HCT116 (cell line): Measurements from ENCODE around the gene RAET1L. TPM values are rescaled to one million over a fixed set of nuclear protein-coding genes. Genes with fewer than 3 reads are reported as not detected.

Experiments used
- ATAC-seq: fragments of 200-7000 bp; cut with Tn5 transposase; 2 replicates; pipeline ENCODE4 v1.9.1; 2020; ENCODE audit warnings: mild to moderate bottlenecking, moderate library complexity
- BruUV-seq: library from RNA; stranded (reverse); fragments of 400-500 nt; replicated peaks from 2 replicates; lab custom pipeline; 2021; lab: Mats Ljungman, UMichigan
- CTCF ChIA-PET: fragments of 300-600 bp; sonication (Branson Sonifier 250); formaldehyde crosslinking; loops from one replicate; lab custom pipeline; 2021; ENCODE audit warnings: antibody characterized with exemption; lab: Charles Lee
- POLR2A ChIA-PET: fragments of 300-600, 350-600 bp; sonication (Branson Sonifier 250); formaldehyde crosslinking; loops from one replicate; lab custom pipeline; 2021; ENCODE audit warnings: antibody characterized with exemption; lab: Charles Lee
- RAD21 ChIA-PET, 2 experiments: fragments of 300-600 bp; sonication (Branson Sonifier 250); formaldehyde crosslinking; loops; one replicate each; lab custom pipeline; 2023; ENCODE audit warnings: low total read pairs in 2 of 2; ENCODE audit not compliant: uncharacterized antibody in 2 of 2, unreplicated experiment in 2 of 2, low non-redundant PET in 1 of 2; lab: Charles Lee
- DNase-seq: peaks from one replicate; pipeline ENCODE4 v3.0.0-alpha.2; 2010; ENCODE audit warnings: low read depth, low spot score
- H2AFZ ChIP-seq: fragments of 200-600 bp; shearing (Covaris generic), sonication (generic); 2 replicates; pipeline ENCODE4 v1.6.1; 2017; ENCODE audit warnings: low read depth, mixed run types, mixed read lengths, antibody characterized with exemption, low read length; ENCODE audit not compliant: poor library complexity, severe bottlenecking
- H3K27ac ChIP-seq: 2 replicates; pipeline ENCODE4 v1.5.1; 2012; ENCODE audit warnings: low read depth, low read length
- H3K27me3 ChIP-seq: fragments of 200-600 bp; sonication (generic); 2 replicates; pipeline ENCODE4 v1.6.1; 2016; ENCODE audit warnings: mixed run types, low read length, mixed read lengths; ENCODE audit not compliant: insufficient read depth
- H3K36me3 ChIP-seq, 2 experiments: fragments of 200-500 bp in 1 of 2; fragments of 200-600 bp in 1 of 2; sonication (Bioruptor generic) in 1 of 2; sonication (generic) in 1 of 2; 2 replicates each; pipeline versions ENCODE4 v1.5.1 to v1.6.1; 2014 to 2016; ENCODE audit warnings: low read length in 2 of 2, inconsistent platforms in 1 of 2, mixed read lengths in 1 of 2, mixed run types in 1 of 2; ENCODE audit not compliant: insufficient read depth in 2 of 2, control insufficient read depth in 1 of 2
- H3K4me1 ChIP-seq, 2 experiments: fragments of 200-600 bp in 1 of 2; sonication (generic) in 1 of 2; 2 replicates each; pipeline versions ENCODE4 v1.5.1 to v1.6.1; 2012 to 2017; ENCODE audit warnings: low read length in 2 of 2, inconsistent platforms in 1 of 2, mild to moderate bottlenecking in 1 of 2, mixed read lengths in 1 of 2, mixed run types in 1 of 2, moderate library complexity in 1 of 2; ENCODE audit not compliant: insufficient read depth in 2 of 2, control insufficient read depth in 1 of 2
- H3K4me2 ChIP-seq: fragments of 200-600 bp; sonication (generic); 2 replicates; pipeline ENCODE4 v1.6.1; 2017; ENCODE audit warnings: mixed run types, low read length, mixed read lengths
- H3K4me3 ChIP-seq, 2 experiments: fragments of 200-600 bp in 1 of 2; sonication (generic) in 1 of 2; replicated peaks in 1 of 2; 2 replicates each; pipeline ENCODE4 v1.5.1; 2011 to 2016; ENCODE audit warnings: low read length in 2 of 2, control low read depth in 1 of 2, low read depth in 1 of 2, mild to moderate bottlenecking in 1 of 2, mixed read lengths in 1 of 2, mixed run types in 1 of 2
- H3K79me2 ChIP-seq: fragments of 200-600 bp; sonication (generic); 2 replicates; pipeline ENCODE4 v1.6.1; 2017; ENCODE audit warnings: mild to moderate bottlenecking, mixed run types, low read length, moderate library complexity, mixed read lengths; ENCODE audit not compliant: insufficient read depth
- H3K9ac ChIP-seq: fragments of 200-600 bp; sonication (generic); 2 replicates; pipeline ENCODE4 v1.6.1; 2016; ENCODE audit warnings: low read length, mixed read lengths
- H3K9me2 ChIP-seq: fragments of 200-600 bp; sonication (generic), shearing (Covaris generic); 2 replicates; pipeline ENCODE4 v1.6.1; 2017; ENCODE audit warnings: mixed run types, mild to moderate bottlenecking, moderate library complexity; ENCODE audit not compliant: insufficient read depth
- H3K9me3 ChIP-seq, 2 experiments: fragments of 200-500 bp in 1 of 2; fragments of 200-600 bp in 1 of 2; sonication (Bioruptor generic) in 1 of 2; sonication (generic) in 1 of 2; 2 replicates each; pipeline ENCODE4 v1.6.1; 2014 to 2017; ENCODE audit warnings: low read length in 2 of 2, mixed read lengths in 2 of 2, inconsistent platforms in 1 of 2, low read depth in 1 of 2, mild to moderate bottlenecking in 1 of 2, mixed run types in 1 of 2, moderate library complexity in 1 of 2; ENCODE audit not compliant: control insufficient read depth in 1 of 2, insufficient read depth in 1 of 2
- H4K20me1 ChIP-seq: fragments of 200-600 bp; sonication (generic), shearing (Covaris generic); 2 replicates; pipeline ENCODE4 v1.6.1; 2017; ENCODE audit warnings: mixed run types, mild to moderate bottlenecking, moderate library complexity; ENCODE audit not compliant: insufficient read depth
- CEBPB ChIP-seq: IDR thresholded peaks from 2 replicates; pipeline ENCODE4 v1.6.1; 2012; ENCODE audit warnings: low read depth
- EGR1 ChIP-seq: IDR thresholded peaks from 2 replicates; pipeline ENCODE4 v1.6.1; 2012; ENCODE audit warnings: low read depth
- ELF1 ChIP-seq: IDR thresholded peaks from 2 replicates; pipeline ENCODE4 v1.6.1; 2012; ENCODE audit warnings: low read depth, borderline replicate concordance
- EZH2 ChIP-seq: fragments of 200-600 bp; sonication (generic); IDR thresholded peaks from 2 replicates; pipeline ENCODE4 v1.6.1; 2017; ENCODE audit warnings: antibody characterized with exemption, mixed run types
- EZH2phosphoT487 ChIP-seq: fragments of 200-600 bp; IDR thresholded peaks from 2 replicates; pipeline ENCODE4 v1.6.1; 2018; ENCODE audit warnings: antibody characterized with exemption, borderline replicate concordance
- FOSL1 ChIP-seq: IDR thresholded peaks from 2 replicates; pipeline ENCODE4 v1.6.1; 2012; ENCODE audit warnings: low read depth
- POLR2A ChIP-seq: IDR thresholded peaks from 2 replicates; pipeline ENCODE4 v1.7.0; 2011; ENCODE audit warnings: borderline replicate concordance; ENCODE audit not compliant: insufficient read depth, insufficient read length; ENCODE audit errors: extremely low read depth
- POLR2AphosphoS5 ChIP-seq: IDR thresholded peaks from 2 replicates; pipeline ENCODE4 v1.6.1; 2011; ENCODE audit warnings: mild to moderate bottlenecking, low read depth, low read length, moderate library complexity
- RAD21 ChIP-seq: IDR thresholded peaks from 2 replicates; pipeline ENCODE4 v1.6.1; 2012; ENCODE audit warnings: low read depth, mild to moderate bottlenecking
- SP1 ChIP-seq: IDR thresholded peaks from 2 replicates; pipeline ENCODE4 v1.6.1; 2012; ENCODE audit warnings: low read depth
- SRF ChIP-seq: IDR thresholded peaks from 2 replicates; pipeline ENCODE4 v1.6.1; 2012; ENCODE audit warnings: low read depth
- TCF7L2 ChIP-seq: IDR thresholded peaks from 2 replicates; pipeline ENCODE4 v1.7.0; 2011; ENCODE audit warnings: borderline replicate concordance, inconsistent platforms; ENCODE audit not compliant: insufficient read depth, insufficient read length; ENCODE audit errors: extremely low read depth
- YY1 ChIP-seq: IDR thresholded peaks from 2 replicates; pipeline ENCODE4 v1.6.1; 2011; ENCODE audit warnings: low read length, low read depth, moderate library complexity, mild to moderate bottlenecking; ENCODE audit not compliant: insufficient replicate concordance; ENCODE audit errors: extremely low read depth
- ZFX ChIP-seq: fragments of 450-650 bp; IDR thresholded peaks from 2 replicates; pipeline ENCODE4 v1.6.1; 2017
- intact Hi-C: fragments of 100-400 bp; cut with micrococcal nuclease; formaldehyde crosslinking; loops from 2 replicates; pipeline ENCODE4 v1.10.0; 2022
- total RNA-seq: library from RNA; stranded (reverse); gene quantifications from one replicate; pipeline ENCODE4 v1.2.1, GENCODE V29; 2021; ENCODE audit not compliant: unreplicated experiment
- TF ChIP-seq, protein P1 (sequence below): IDR thresholded peaks from 2 replicates; pipeline ENCODE4 v1.6.1; 2012
- TF ChIP-seq, protein P2 (sequence below): IDR thresholded peaks from 2 replicates; pipeline ENCODE4 v1.6.1; 2011; ENCODE audit warnings: mild to moderate bottlenecking, low read length, moderate library complexity; ENCODE audit not compliant: insufficient replicate concordance; ENCODE audit errors: extremely low read depth
- TF ChIP-seq, protein P3 (sequence below): IDR thresholded peaks from 2 replicates; pipeline ENCODE4 v1.6.1; 2012; ENCODE audit warnings: low read depth

Gene RAET1L
- total RNA-seq, 1 experiment from 2014 or later: 1.5 TPM

DNA sequence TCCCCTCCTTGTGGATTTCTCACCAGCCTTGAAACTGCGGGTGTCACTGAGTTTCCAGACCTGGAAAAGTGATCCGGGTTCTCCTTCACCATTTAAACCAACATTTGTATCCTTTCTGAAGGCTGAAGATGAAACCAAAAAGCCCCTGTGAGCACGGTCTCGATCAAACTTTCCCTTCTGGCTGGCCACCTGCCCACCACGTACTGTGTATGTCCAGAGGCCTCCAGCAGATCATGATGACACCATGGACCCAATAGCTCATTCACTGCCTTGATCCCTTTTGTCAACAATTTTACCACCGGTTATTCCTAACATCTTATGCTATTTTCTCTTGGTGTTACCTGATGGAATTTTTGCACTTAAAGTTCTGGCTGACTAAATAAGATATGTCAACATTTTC is 46.0 kb downstream of the RAET1L start:
- Histone ChIP-seq H3K4me3 (no peak overlapping the region), H3K27me3 (0 out of 2 replicates have a peak, but pooled peaks cover 5% of the 10 kb centered on the region), H3K9ac (no peak overlapping the region), H3K9me3 (no peaks in the 10 kb centered on the region), H3K4me1 (no peaks in the 10 kb centered on the region), H3K79me2 (no peaks in the 10 kb centered on the region), H3K9me2 (no peaks in the 10 kb centered on the region), H3K36me3 (no peaks in the 10 kb centered on the region), H4K20me1 (no peaks in the 10 kb centered on the region), H3K27ac (no peak overlapping the region), H2AFZ (no peak overlapping the region), H3K4me2 (no peak overlapping the region)
- ChIA-PET RAD21 (no interaction called here), CTCF (no interaction called here), POLR2A (no interaction called here)
- TF ChIP-seq RAD21 (no peak), POLR2AphosphoS5 (no peak), FOSL1 (no peak), POLR2A (no peak), SP1 (no peak), EZH2 (no peak), EZH2phosphoT487 (no peak), YY1 (no peak), ELF1 (no peak), CEBPB (no peak), EGR1 (no peak), TCF7L2 (no peak), ZFX (no peak), SRF (no peak)
- TF ChIP-seq, protein P1, sequence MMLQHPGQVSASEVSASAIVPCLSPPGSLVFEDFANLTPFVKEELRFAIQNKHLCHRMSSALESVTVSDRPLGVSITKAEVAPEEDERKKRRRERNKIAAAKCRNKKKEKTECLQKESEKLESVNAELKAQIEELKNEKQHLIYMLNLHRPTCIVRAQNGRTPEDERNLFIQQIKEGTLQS: no peak
- TF ChIP-seq, protein P2, sequence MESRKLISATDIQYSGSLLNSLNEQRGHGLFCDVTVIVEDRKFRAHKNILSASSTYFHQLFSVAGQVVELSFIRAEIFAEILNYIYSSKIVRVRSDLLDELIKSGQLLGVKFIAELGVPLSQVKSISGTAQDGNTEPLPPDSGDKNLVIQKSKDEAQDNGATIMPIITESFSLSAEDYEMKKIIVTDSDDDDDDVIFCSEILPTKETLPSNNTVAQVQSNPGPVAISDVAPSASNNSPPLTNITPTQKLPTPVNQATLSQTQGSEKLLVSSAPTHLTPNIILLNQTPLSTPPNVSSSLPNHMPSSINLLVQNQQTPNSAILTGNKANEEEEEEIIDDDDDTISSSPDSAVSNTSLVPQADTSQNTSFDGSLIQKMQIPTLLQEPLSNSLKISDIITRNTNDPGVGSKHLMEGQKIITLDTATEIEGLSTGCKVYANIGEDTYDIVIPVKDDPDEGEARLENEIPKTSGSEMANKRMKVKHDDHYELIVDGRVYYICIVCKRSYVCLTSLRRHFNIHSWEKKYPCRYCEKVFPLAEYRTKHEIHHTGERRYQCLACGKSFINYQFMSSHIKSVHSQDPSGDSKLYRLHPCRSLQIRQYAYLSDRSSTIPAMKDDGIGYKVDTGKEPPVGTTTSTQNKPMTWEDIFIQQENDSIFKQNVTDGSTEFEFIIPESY: no peak
- TF ChIP-seq, protein P3, sequence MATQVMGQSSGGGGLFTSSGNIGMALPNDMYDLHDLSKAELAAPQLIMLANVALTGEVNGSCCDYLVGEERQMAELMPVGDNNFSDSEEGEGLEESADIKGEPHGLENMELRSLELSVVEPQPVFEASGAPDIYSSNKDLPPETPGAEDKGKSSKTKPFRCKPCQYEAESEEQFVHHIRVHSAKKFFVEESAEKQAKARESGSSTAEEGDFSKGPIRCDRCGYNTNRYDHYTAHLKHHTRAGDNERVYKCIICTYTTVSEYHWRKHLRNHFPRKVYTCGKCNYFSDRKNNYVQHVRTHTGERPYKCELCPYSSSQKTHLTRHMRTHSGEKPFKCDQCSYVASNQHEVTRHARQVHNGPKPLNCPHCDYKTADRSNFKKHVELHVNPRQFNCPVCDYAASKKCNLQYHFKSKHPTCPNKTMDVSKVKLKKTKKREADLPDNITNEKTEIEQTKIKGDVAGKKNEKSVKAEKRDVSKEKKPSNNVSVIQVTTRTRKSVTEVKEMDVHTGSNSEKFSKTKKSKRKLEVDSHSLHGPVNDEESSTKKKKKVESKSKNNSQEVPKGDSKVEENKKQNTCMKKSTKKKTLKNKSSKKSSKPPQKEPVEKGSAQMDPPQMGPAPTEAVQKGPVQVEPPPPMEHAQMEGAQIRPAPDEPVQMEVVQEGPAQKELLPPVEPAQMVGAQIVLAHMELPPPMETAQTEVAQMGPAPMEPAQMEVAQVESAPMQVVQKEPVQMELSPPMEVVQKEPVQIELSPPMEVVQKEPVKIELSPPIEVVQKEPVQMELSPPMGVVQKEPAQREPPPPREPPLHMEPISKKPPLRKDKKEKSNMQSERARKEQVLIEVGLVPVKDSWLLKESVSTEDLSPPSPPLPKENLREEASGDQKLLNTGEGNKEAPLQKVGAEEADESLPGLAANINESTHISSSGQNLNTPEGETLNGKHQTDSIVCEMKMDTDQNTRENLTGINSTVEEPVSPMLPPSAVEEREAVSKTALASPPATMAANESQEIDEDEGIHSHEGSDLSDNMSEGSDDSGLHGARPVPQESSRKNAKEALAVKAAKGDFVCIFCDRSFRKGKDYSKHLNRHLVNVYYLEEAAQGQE: no peak
- intact Hi-C loops: no loop called here
- DNase-seq (no peak), ATAC-seq (no peak)
- BruUV-seq: no TSS peak
